AG09309 (cell line): Measurements from ENCODE around the gene ZGRF1.

Experiments used
- DNase-seq: peaks from one replicate; pipeline ENCODE4 v3.0.0-alpha.2; 2010; ENCODE audit warnings: low read depth
- H3K4me3 ChIP-seq: 2 replicates; pipeline ENCODE4 v1.5.1; 2011; ENCODE audit warnings: mild to moderate bottlenecking, low read depth, low read length, moderate library complexity; ENCODE audit not compliant: control insufficient read depth
- CTCF ChIP-seq: IDR thresholded peaks from 2 replicates; pipeline ENCODE4 v1.5.1; 2011; ENCODE audit warnings: mild to moderate bottlenecking, low read depth, low read length, inconsistent platforms; ENCODE audit not compliant: insufficient read depth, control insufficient read depth; ENCODE audit errors: missing control alignments

The ZGRF1 gene

DNA sequence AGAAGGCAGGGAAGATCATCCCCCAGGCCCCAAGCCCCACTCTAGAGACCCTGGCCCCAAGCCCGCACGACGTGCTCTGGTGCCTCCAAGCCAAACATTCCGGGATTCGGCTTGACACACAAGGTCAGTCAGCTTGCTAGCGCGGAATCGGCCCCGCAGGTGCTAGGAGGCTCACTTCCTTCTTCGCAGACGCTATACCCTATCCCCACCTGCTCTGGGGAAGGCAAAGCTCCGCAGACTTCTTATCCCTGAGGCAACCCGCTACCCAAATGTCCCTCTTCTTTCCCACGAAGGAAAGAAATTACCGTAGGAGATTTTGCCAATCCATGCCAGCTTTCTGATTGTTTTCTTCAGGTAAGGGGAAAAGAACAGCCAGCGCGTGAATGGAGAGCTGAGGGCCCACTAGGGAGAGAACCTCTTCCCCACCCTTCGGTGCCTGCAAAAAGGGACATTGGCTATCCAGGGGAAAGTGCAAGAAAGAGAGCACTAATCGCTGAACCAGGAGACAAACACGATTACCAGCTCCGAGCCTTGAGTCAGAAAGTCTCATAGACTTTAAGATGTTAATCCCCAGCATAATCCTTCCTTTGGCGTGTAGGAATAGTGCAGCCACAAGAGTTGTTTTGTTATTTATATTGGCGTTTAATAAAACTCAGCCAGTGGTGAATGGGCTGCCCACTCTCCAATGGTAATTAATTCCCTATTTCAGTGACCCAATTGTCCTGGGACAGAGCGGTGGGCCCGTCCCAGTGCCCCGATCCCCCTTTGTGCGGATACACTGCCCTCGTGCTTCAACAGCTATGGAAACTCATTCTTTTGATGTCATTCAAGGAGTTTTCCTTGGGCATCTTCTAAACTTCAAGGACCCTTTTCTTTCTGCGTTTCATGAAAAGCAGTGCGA lies 115.3 kb downstream of the ZGRF1 start:
- H3K4me3 ChIP-seq, result no peak overlapping the region
- no peak for TF ChIP-seq CTCF
- no peak for DNase-seq

DNA sequence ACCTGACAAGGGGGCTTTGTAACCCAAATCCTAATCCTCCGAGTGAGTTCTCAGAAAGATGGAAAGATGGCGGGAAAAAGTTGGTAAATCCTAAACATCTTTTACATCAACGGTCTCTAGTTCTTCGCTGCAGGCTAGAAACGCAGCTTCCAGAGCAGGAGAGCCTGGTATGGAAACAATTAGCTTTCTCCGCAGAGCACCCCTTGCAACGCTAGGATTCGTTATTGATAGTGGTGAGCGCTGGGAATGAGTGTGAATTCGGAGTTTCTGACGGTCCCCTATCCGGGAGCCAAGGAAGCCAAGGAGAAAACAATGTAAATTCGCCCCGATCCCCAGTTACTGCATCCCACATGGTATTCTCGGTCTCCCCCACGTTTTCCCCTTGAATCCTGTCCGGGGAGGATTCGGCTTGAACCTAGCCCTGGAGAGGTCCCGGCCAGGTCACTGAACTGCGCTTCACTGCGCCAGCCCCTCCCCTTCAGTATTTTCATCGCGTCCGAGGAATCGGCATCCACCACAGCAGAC lies 116.0 kb downstream of the ZGRF1 start:
- TF ChIP-seq CTCF, result no peak
- H3K4me3 ChIP-seq, result no peak overlapping the region
- DNase-seq, result no peak

- DNase-seq, result no peak
- TF ChIP-seq CTCF, result no peak
- H3K4me3 ChIP-seq, result no peak overlapping the region
These were observed 116.8 kb downstream of the ZGRF1 start for GRCh38 chr4:112519689-112520597.

DNA sequence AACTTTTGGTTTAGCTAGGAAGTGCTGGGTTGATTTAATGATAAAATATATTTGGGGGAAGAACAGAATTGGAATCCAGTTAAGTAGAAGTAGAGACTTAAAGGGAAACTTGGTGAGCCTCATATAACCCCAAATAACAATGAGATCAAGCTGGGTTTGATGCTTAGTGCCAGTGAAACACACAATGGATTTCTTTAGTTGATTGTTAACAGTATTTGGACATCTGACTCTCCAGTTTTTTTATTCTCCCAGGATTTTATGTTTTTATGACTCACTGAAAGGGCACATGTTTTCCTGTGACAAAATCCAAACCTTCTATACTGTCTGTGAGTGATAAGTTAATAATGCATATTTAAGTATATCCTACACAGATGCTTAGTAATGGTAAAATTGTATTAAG lies 118.0 kb downstream of the ZGRF1 start:
- no peak for DNase-seq
- no peak overlapping the region for H3K4me3 ChIP-seq
- no peak for TF ChIP-seq CTCF

DNA sequence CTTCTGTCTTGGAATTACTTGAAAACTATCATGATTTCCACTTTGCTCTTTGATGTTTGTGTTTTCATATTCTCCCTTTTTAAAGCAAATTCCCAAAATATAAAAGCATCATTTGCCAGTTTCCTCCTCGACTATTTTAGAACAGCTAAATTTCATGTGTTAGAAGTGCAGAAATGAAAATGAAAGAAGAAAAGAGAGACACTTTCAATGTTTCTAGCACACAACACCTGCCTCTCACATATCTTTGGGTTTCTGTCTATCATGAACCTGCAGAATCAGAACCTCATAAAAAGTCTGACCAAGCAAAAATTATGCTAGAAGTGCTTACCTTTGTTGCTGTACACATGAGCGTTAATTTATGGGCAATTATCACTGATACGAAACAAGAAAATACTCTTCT lies 118.8 kb downstream of the ZGRF1 start:
- no peak for DNase-seq

More for the DNA sequence above, 118.8 kb downstream of the ZGRF1 start:
- TF ChIP-seq CTCF, result no peak
- H3K4me3 ChIP-seq, result no peak overlapping the region
